Measurements from ENCODE around the gene ZNF593OS. TPM values are rescaled to one million over a fixed set of nuclear protein-coding genes. Genes with fewer than 3 reads are reported as not detected.

ZNF593OS gene
- total and polyA plus RNA-seq, 2 of the 8 experiments (the other 6 are each of a cell fraction or from before 2014, with no cell fraction given): not detected

GRCh38 chr1:26169198-26169554 lies 2.5 kb downstream of the ZNF593OS start:
- no peak overlapping the region for H2BK12ac ChIP-seq (ENCODE audit: low read depth, low read length)
- peak overlapping the region; percentile 88; the same call in 1 of the 2 replicates for H2BK15ac ChIP-seq (ENCODE audit: low read length)
- no peak overlapping the region for H3K4ac ChIP-seq (replicated peaks; ENCODE audit: insufficient read length, low read depth, low read length)
- H3K27me3 ChIP-seq (replicated peaks in 1 of 4; ENCODE audit: control insufficient read depth in 3 of 4, extremely low read depth in 1 of 4, insufficient read depth in 3 of 4, low read length in 3 of 4): peaks cover 0 to 11% (median 8%) of the 10 kb centered on the region in 4 experiments; a peak in 6 of 7 replicates
- FAIRE-seq (no peak), DNase-seq (ENCODE audit: low read depth in 1 of 2, low spot score in 2 of 2) (no peak)
- H3K4me2 ChIP-seq (ENCODE audit: insufficient read depth in 1 of 2, low read depth in 2 of 2, low read length in 2 of 2): peak overlapping the region; percentile 1 to 96; a peak in 3 of 4 replicates
- no peak overlapping the region for H3K23ac ChIP-seq (ENCODE audit: insufficient read length)
- H4K91ac ChIP-seq (replicated peaks; ENCODE audit: insufficient read length, low read length): no peak overlapping the region
- no peaks in the 10 kb centered on the region for H3K9me3 ChIP-seq (ENCODE audit: insufficient read depth in 2 of 2, low read depth in 1 of 2, low read length in 1 of 2)
- H3K9ac ChIP-seq (replicated peaks in 1 of 4; ENCODE audit: extremely low read depth in 1 of 4, low read depth in 3 of 4, low read length in 3 of 4): no peak overlapping the region
- no peak overlapping the region for H2AK5ac ChIP-seq (ENCODE audit: low read depth, low read length)
- no peak overlapping the region for H4K8ac ChIP-seq (ENCODE audit: extremely low read depth, insufficient read depth, low read length)
- H3K56ac ChIP-seq (replicated peaks; ENCODE audit: insufficient read length, low read depth, low read length): no peak overlapping the region
- H3K27ac ChIP-seq (ENCODE audit: low read depth, low read length): no peak overlapping the region
- no peak overlapping the region for H4K5ac ChIP-seq (ENCODE audit: insufficient read length, low read depth, low read length)
- H3K79me2 ChIP-seq (ENCODE audit: control insufficient read depth in 1 of 2, insufficient read depth in 2 of 2, low read length in 2 of 2): peaks cover 0 to 8% of the 10 kb centered on the region in 2 experiments; a peak in 2 of 4 replicates
- no peaks in the 10 kb centered on the region; a peak in 1 of 8 replicates for H3K36me3 ChIP-seq (ENCODE audit: control insufficient read depth in 2 of 4, insufficient read depth in 4 of 4, low read length in 3 of 4)
- H4K20me1 ChIP-seq (replicated peaks in 1 of 2; ENCODE audit: control insufficient read depth in 1 of 2, insufficient read depth in 2 of 2, low read length in 2 of 2): peaks cover 0 to 4% of the 10 kb centered on the region in 2 experiments
- H2BK5ac ChIP-seq (ENCODE audit: low read depth, low read length): no peak overlapping the region
- no peak overlapping the region for H2BK120ac ChIP-seq (replicated peaks; ENCODE audit: low read depth, low read length)
- H3K4me3 ChIP-seq (ENCODE audit: extremely low read depth in 1 of 4, insufficient read depth in 2 of 4, low read depth in 3 of 4, low read length in 4 of 4): peak overlapping the region in 2 of 4 experiments; percentile 74 to 79; a peak in 4 of 8 replicates
- H2BK20ac ChIP-seq (ENCODE audit: low read length): no peak overlapping the region
- peaks cover 12% of the 10 kb centered on the region for H3K23me2 ChIP-seq (ENCODE audit: low read depth, low read length)
- H3K14ac ChIP-seq (ENCODE audit: insufficient read length): no peak overlapping the region
- POLR2A ChIA-PET (ENCODE audit: partially characterized antibody): interaction anchor here (0.5 to 2.9 kb wide), 8 partner anchors 8 to 82 kb away, joined by 3 to 6 read pairs (median 4); partner anchors contain the start of genes CATSPER4, CEP85 and CNKSR1
- CTCF ChIA-PET (ENCODE audit: partially characterized antibody): interaction anchor here (0.6 to 16.2 kb wide), 19 partner anchors 9 to 248 kb away, joined by 3 to 159 read pairs (median 5); partner anchors contain the start of genes CATSPER4, CEP85, FAM110D and PDIK1L
- H2AFZ ChIP-seq (ENCODE audit: low read length): no peak overlapping the region
- peaks cover 5 to 20% (median 15%) of the 10 kb centered on the region in 4 experiments for H3K4me1 ChIP-seq (replicated peaks in 1 of 4; ENCODE audit: control insufficient read depth in 3 of 4, insufficient read depth in 4 of 4, low read length in 3 of 4)
- 83% methylated on average over 4 of the region's 4 CpGs; no CpG with 5 or more reads in 1 of the 2 experiments for WGBS, 2 experiments (ENCODE audit: extremely low coverage in 1 of 2, insufficient coverage in 1 of 2, insufficient read length in 1 of 2, insufficient replicate concordance in 2 of 2, low coverage in 1 of 2, low lambda C conversion rate in 2 of 2, missing lambda C conversion rate in 1 of 2)
- H3K18ac ChIP-seq (ENCODE audit: extremely low read depth, low read length): no peak overlapping the region
- H3K79me1 ChIP-seq (ENCODE audit: low read depth, low read length): peaks cover 4% of the 10 kb centered on the region; the same call in 1 of the 2 replicates
- TF ChIP-seq TAF7 (optimal IDR thresholded peaks at IDR 0.05; ENCODE audit: borderline replicate concordance, low read depth, low read length) (no peak), SIRT6 (IDR thresholded peaks at IDR 0.05; ENCODE audit: low read length) (no peak), CBX5 (IDR thresholded peaks at IDR 0.05; ENCODE audit: low read depth, low read length) (no peak), TBP (IDR thresholded peaks at IDR 0.05; ENCODE audit: low read depth, low read length) (no peak), ASH2L (IDR thresholded peaks at IDR 0.05; ENCODE audit: low read length) (no peak), ZNF274 (IDR thresholded peaks at IDR 0.05; ENCODE audit: borderline replicate concordance, extremely low read depth, low read length) (no peak), NANOG (IDR thresholded peaks at IDR 0.05; ENCODE audit: insufficient read depth, low read depth, low read length, poor library complexity, severe bottlenecking) (no peak), USF2 (IDR thresholded peaks at IDR 0.05; ENCODE audit: low read length) (no peak), BRCA1 (IDR thresholded peaks at IDR 0.05; ENCODE audit: low read depth, low read length) (no peak), BACH1 (IDR thresholded peaks at IDR 0.05; ENCODE audit: low read length) (no peak), RNF2 (IDR thresholded peaks at IDR 0.05; ENCODE audit: borderline replicate concordance, low read depth, low read length, missing control alignments, poor library complexity, severe bottlenecking) (no peak)
- TF ChIP-seq, protein P1, sequence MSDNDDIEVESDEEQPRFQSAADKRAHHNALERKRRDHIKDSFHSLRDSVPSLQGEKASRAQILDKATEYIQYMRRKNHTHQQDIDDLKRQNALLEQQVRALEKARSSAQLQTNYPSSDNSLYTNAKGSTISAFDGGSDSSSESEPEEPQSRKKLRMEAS (IDR thresholded peaks at IDR 0.05): no peak

All from H1 (cell line).